ENCODE results near the gene TMCO2. TPM values are rescaled to one million over a fixed set of nuclear protein-coding genes. Genes with fewer than 3 reads are reported as not detected.

TMCO2 gene
- total and polyA plus RNA-seq, 10 of the 15 experiments (the other 5 are each of a cell fraction or from before 2014, with no cell fraction given), result not detected

DNA sequence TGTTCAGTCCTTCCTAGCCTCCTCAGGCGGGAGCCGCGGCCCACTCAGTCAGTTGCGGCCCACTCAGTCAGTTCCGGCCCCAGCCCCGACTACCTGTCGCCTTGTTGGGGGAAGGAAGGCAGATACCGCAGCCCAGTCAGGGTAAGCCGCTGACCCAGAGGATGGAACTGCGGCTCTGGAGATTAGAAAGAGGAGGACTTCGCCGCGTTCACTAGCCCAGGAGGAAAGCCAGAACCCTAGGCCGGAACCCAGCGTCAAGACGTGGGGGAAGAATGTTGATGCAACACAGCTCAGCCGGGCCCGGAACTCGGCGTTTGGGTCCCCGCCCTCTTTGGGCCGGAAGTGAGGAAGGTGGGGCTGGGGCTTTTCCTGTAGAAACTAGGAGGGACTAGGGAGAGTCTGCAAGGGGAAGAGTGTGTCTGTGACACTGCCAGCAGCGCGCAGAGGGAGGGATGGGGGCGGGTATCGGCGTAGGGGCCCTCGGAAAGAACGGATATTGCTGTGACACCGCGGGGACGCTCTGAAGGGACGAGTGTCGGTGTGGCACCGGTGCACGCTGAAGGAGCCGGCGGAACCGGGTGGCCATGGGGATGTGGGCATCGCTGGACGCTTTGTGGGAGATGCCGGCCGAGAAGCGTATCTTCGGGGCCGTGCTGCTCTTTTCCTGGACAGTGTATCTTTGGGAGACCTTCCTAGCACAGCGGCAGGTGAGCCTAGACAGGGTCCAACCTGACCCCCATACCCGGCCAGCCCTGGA lies 10.1 kb downstream of the TMCO2 start, which contains the start of gene ZMPSTE24 (continued):
- TF ChIP-seq NFYB (IDR thresholded peaks at IDR 0.05; ENCODE audit: insufficient read depth, low read depth, low read length) (no peak), ESRRA (IDR thresholded peaks at IDR 0.05; ENCODE audit: low read length) (peak; percentile 19; the same call in 1 of the 2 replicates), MYB (IDR thresholded peaks at IDR 0.05; ENCODE audit: borderline replicate concordance, low read depth, low read length) (no peak), SMAD5 (IDR thresholded peaks at IDR 0.05; ENCODE audit: low read depth) (peak; percentile 69), MEF2A (IDR thresholded peaks at IDR 0.05; ENCODE audit: insufficient read depth, low read depth, low read length) (peak; percentile 75), RBBP5 (conservative IDR thresholded peaks at IDR 0.05) (no peak), POLR2AphosphoS2 (IDR thresholded peaks at IDR 0.05; ENCODE audit: low read depth, low read length) (peak; percentile 85), TAF1 (IDR thresholded peaks at IDR 0.05; ENCODE audit: borderline replicate concordance, low read depth, low read length) (peak; percentile 82; the same call in 1 of the 2 replicates), GATAD2B (conservative IDR thresholded peaks at IDR 0.05; ENCODE audit: low read depth) (peak; percentile 60; the same call in 1 of the 2 replicates), ZNF384 (IDR thresholded peaks at IDR 0.05; ENCODE audit: borderline replicate concordance, low read depth, low read length) (peak; percentile 15; the same call in 1 of the 2 replicates), POLR2A (IDR thresholded peaks at IDR 0.05; ENCODE audit: low read depth, low read length) (peak; percentile 90), FOXK2 (IDR thresholded peaks at IDR 0.05) (peak; percentile 81), KAT2A (conservative IDR thresholded peaks at IDR 0.05; ENCODE audit: control insufficient read depth, low read depth, low read length) (no peak), NR2C1 (IDR thresholded peaks at IDR 0.05) (peak; percentile 55; the same call in 1 of the 2 replicates)
- TF ChIP-seq, protein P1, sequence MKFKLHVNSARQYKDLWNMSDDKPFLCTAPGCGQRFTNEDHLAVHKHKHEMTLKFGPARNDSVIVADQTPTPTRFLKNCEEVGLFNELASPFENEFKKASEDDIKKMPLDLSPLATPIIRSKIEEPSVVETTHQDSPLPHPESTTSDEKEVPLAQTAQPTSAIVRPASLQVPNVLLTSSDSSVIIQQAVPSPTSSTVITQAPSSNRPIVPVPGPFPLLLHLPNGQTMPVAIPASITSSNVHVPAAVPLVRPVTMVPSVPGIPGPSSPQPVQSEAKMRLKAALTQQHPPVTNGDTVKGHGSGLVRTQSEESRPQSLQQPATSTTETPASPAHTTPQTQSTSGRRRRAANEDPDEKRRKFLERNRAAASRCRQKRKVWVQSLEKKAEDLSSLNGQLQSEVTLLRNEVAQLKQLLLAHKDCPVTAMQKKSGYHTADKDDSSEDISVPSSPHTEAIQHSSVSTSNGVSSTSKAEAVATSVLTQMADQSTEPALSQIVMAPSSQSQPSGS (IDR thresholded peaks at IDR 0.05; ENCODE audit: low read length), result no peak; the same call in 1 of the 2 replicates
- TF ChIP-seq, protein P2, sequence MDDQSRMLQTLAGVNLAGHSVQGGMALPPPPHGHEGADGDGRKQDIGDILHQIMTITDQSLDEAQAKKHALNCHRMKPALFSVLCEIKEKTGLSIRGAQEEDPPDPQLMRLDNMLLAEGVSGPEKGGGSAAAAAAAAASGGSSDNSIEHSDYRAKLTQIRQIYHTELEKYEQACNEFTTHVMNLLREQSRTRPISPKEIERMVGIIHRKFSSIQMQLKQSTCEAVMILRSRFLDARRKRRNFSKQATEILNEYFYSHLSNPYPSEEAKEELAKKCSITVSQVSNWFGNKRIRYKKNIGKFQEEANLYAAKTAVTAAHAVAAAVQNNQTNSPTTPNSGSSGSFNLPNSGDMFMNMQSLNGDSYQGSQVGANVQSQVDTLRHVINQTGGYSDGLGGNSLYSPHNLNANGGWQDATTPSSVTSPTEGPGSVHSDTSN (IDR thresholded peaks at IDR 0.05; ENCODE audit: insufficient replicate concordance, low read depth, low read length), result peak; percentile 10
- TF ChIP-seq, protein P3, sequence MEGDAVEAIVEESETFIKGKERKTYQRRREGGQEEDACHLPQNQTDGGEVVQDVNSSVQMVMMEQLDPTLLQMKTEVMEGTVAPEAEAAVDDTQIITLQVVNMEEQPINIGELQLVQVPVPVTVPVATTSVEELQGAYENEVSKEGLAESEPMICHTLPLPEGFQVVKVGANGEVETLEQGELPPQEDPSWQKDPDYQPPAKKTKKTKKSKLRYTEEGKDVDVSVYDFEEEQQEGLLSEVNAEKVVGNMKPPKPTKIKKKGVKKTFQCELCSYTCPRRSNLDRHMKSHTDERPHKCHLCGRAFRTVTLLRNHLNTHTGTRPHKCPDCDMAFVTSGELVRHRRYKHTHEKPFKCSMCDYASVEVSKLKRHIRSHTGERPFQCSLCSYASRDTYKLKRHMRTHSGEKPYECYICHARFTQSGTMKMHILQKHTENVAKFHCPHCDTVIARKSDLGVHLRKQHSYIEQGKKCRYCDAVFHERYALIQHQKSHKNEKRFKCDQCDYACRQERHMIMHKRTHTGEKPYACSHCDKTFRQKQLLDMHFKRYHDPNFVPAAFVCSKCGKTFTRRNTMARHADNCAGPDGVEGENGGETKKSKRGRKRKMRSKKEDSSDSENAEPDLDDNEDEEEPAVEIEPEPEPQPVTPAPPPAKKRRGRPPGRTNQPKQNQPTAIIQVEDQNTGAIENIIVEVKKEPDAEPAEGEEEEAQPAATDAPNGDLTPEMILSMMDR (IDR thresholded peaks at IDR 0.05 in 2 of 3, conservative IDR thresholded peaks at IDR 0.05 in 1 of 3; ENCODE audit: control insufficient read depth in 2 of 3, extremely low read depth in 1 of 3, insufficient read depth in 1 of 3, low read depth in 3 of 3, low read length in 3 of 3), result no peak
- TF ChIP-seq, protein P4, sequence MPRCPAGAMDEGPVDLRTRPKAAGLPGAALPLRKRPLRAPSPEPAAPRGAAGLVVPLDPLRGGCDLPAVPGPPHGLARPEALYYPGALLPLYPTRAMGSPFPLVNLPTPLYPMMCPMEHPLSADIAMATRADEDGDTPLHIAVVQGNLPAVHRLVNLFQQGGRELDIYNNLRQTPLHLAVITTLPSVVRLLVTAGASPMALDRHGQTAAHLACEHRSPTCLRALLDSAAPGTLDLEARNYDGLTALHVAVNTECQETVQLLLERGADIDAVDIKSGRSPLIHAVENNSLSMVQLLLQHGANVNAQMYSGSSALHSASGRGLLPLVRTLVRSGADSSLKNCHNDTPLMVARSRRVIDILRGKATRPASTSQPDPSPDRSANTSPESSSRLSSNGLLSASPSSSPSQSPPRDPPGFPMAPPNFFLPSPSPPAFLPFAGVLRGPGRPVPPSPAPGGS (IDR thresholded peaks at IDR 0.05; ENCODE audit: borderline replicate concordance, insufficient read depth, low read depth, low read length, poor library complexity, severe bottlenecking), result peak; percentile 12
- TF ChIP-seq, protein P5, sequence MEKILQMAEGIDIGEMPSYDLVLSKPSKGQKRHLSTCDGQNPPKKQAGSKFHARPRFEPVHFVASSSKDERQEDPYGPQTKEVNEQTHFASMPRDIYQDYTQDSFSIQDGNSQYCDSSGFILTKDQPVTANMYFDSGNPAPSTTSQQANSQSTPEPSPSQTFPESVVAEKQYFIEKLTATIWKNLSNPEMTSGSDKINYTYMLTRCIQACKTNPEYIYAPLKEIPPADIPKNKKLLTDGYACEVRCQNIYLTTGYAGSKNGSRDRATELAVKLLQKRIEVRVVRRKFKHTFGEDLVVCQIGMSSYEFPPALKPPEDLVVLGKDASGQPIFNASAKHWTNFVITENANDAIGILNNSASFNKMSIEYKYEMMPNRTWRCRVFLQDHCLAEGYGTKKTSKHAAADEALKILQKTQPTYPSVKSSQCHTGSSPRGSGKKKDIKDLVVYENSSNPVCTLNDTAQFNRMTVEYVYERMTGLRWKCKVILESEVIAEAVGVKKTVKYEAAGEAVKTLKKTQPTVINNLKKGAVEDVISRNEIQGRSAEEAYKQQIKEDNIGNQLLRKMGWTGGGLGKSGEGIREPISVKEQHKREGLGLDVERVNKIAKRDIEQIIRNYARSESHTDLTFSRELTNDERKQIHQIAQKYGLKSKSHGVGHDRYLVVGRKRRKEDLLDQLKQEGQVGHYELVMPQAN (conservative IDR thresholded peaks at IDR 0.05), result peak; percentile 56
- TF ChIP-seq, protein P6, sequence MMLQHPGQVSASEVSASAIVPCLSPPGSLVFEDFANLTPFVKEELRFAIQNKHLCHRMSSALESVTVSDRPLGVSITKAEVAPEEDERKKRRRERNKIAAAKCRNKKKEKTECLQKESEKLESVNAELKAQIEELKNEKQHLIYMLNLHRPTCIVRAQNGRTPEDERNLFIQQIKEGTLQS (IDR thresholded peaks at IDR 0.05; ENCODE audit: borderline replicate concordance, extremely low read depth, low read depth, low read length), result no peak
